ENCODE data around the gene FAM83E.

Gene FAM83E

DNA sequence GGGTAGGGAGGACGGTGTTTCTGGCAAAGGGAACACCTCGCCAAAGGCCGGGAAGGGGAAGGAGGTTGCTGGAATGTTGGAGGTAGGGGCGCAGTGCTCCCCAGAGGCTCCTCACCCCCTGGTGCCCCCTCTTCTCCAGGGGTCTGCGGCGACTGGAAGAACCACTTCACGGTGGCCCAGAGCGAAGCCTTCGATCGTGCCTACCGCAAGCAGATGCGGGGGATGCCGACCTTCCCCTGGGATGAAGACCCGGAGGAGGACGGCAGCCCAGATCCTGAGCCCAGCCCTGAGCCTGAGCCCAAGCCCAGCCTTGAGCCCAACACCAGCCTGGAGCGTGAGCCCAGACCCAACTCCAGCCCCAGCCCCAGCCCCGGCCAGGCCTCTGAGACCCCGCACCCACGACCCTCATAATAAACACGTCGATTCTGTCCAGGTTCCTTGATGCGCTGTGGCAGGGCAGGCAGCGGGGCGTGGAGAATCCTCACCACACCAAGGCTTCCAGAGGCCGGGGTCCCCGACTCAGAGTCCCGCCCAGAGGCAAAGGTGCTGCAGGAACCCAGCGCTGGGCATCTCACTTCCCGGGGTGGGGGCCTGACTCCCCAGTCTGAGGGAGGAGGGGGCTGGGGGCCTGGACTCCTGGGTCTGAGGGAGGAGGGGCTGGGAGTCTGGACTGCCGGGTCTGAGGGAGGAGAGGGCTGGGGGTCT lies 15.7 kb downstream of the FAM83E start:
- TF ChIP-seq HDGF (IDR thresholded peaks at IDR 0.05; ENCODE audit: borderline replicate concordance) (no peak), ARNT (IDR thresholded peaks at IDR 0.05) (no peak)
- ChIA-PET POLR2A (interaction anchor here (1.4 kb wide), 1 partner anchor 20 kb away, joined by 4 read pairs; the partner anchor contains the start of genes RPL18 and SPHK2), CTCF (no interaction called here)
- no peak for DNase-seq (ENCODE audit: extremely low spot score)

DNA sequence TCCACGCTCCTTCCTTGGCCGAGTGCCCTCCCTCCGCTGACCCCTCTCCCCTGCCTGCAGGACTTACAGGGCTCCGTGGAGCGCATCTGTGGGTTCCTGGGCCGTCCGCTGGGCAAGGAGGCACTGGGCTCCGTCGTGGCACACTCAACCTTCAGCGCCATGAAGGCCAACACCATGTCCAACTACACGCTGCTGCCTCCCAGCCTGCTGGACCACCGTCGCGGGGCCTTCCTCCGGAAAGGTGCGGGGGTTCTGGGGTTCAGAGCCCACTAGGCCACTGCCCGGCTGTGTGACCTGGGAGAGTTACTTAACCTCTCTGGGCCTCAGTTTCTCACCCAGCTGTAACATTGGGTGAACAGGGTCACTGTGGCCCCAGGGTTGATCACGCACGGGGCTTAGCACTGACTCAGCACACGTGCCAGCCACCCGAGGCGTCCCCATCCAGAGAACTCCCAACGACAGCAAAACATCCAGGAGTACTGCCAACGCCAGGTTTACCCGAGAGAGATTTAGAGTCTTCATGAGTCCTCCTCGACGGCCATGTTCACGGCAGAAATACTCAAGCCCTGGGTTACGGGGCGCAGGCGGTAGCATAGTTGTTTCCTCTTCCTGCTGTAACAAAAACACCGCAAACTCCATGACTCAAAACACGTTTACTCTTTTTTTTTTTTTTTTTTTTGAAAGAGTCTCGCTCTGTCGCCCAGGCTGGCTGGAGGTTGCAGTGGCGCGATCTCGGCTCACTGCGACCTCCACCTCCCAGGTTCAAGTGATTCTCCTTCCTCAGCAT lies 18.0 kb downstream of the FAM83E start:
- ChIA-PET POLR2A (no interaction called here), CTCF (no interaction called here)
- no peak for DNase-seq (ENCODE audit: extremely low spot score)
- TF ChIP-seq SUZ12 (IDR thresholded peaks at IDR 0.05) (no peak), ELF4 (IDR thresholded peaks at IDR 0.05) (no peak), SP1 (IDR thresholded peaks at IDR 0.05) (no peak)

- POLR2A ChIA-PET, result no interaction called here
- TF ChIP-seq FOXK2 (IDR thresholded peaks at IDR 0.05) (no peak), LEF1 (IDR thresholded peaks at IDR 0.05; ENCODE audit: borderline replicate concordance) (no peak), FOXM1 (IDR thresholded peaks at IDR 0.05; ENCODE audit: borderline replicate concordance) (no peak), TARDBP (IDR thresholded peaks at IDR 0.05) (no peak), ZNF384 (IDR thresholded peaks at IDR 0.05) (no peak), FOXA1 (IDR thresholded peaks at IDR 0.05) (no peak), L3MBTL2 (conservative IDR thresholded peaks at IDR 0.05) (no peak), PKNOX1 (IDR thresholded peaks at IDR 0.05) (no peak), ARNT (IDR thresholded peaks at IDR 0.05) (no peak), CTBP1 (IDR thresholded peaks at IDR 0.05; ENCODE audit: borderline replicate concordance) (no peak), NFRKB (IDR thresholded peaks at IDR 0.05) (no peak), ELF4 (IDR thresholded peaks at IDR 0.05) (no peak), HDGF (IDR thresholded peaks at IDR 0.05; ENCODE audit: borderline replicate concordance) (no peak), BHLHE40 (IDR thresholded peaks at IDR 0.05; ENCODE audit: borderline replicate concordance) (no peak), SP1 (IDR thresholded peaks at IDR 0.05) (no peak), SUZ12 (IDR thresholded peaks at IDR 0.05) (no peak)
- no peak for DNase-seq (ENCODE audit: extremely low spot score)
- CTCF ChIA-PET, result no interaction called here
Measured at GRCh38 chr19:48596237-48596636, 18.6 kb downstream of the FAM83E start.

GRCh38 chr19:48595833-48596232 lies 19.0 kb downstream of the FAM83E start:
- TF ChIP-seq LEF1 (IDR thresholded peaks at IDR 0.05; ENCODE audit: borderline replicate concordance) (no peak), NFRKB (IDR thresholded peaks at IDR 0.05) (no peak), PKNOX1 (IDR thresholded peaks at IDR 0.05) (no peak)
- DNase-seq (ENCODE audit: extremely low spot score), result no peak
- POLR2A ChIA-PET, result interaction anchor here (1.1 kb wide), 1 partner anchor 23 kb away, joined by 3 read pairs; the partner anchor contains the start of genes RPL18 and SPHK2
- CTCF ChIA-PET, result no interaction called here

DNA sequence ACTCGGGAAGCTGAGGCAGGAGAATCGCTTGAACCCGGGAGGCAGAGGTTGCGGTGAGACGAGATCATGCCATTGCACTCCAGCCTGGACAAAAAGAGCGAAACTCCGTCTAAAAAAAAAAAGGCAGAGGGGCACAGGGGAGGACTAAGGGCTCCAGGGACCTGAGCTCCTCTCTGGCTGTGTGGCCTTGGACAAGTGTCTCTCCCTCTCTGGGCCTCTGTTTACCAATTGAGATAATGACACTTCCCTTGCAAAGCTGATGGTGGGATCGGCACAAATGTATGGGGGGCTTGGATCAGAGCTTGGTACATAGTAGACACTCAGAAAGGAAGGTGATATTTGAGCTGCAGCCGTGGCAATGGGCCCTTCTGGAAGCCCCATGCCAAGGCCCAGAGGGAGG lies 19.7 kb downstream of the FAM83E start:
- no peak for DNase-seq (ENCODE audit: extremely low spot score)
- POLR2A ChIA-PET, result interaction anchor here (1.1 kb wide), 1 partner anchor 24 kb away, joined by 3 read pairs; the partner anchor contains the start of genes RPL18 and SPHK2
- CTCF ChIA-PET, result no interaction called here
- TF ChIP-seq FOXK2 (IDR thresholded peaks at IDR 0.05), result no peak
- no peak for TF ChIP-seq HDGF (IDR thresholded peaks at IDR 0.05; ENCODE audit: borderline replicate concordance)
- no peak for TF ChIP-seq BHLHE40 (IDR thresholded peaks at IDR 0.05; ENCODE audit: borderline replicate concordance)
- TF ChIP-seq NFRKB (IDR thresholded peaks at IDR 0.05), result no peak
- TF ChIP-seq FOXM1 (IDR thresholded peaks at IDR 0.05; ENCODE audit: borderline replicate concordance), result no peak
- no peak for TF ChIP-seq L3MBTL2 (conservative IDR thresholded peaks at IDR 0.05)
- TF ChIP-seq ELF4 (IDR thresholded peaks at IDR 0.05), result no peak
- no peak for TF ChIP-seq PKNOX1 (IDR thresholded peaks at IDR 0.05)
- TF ChIP-seq FOXA1 (IDR thresholded peaks at IDR 0.05), result no peak
- TF ChIP-seq ZNF384 (IDR thresholded peaks at IDR 0.05), result no peak
- no peak for TF ChIP-seq SP1 (IDR thresholded peaks at IDR 0.05)
- TF ChIP-seq LEF1 (IDR thresholded peaks at IDR 0.05; ENCODE audit: borderline replicate concordance), result no peak
- no peak for TF ChIP-seq TARDBP (IDR thresholded peaks at IDR 0.05)
- no peak for TF ChIP-seq SUZ12 (IDR thresholded peaks at IDR 0.05)

DNA sequence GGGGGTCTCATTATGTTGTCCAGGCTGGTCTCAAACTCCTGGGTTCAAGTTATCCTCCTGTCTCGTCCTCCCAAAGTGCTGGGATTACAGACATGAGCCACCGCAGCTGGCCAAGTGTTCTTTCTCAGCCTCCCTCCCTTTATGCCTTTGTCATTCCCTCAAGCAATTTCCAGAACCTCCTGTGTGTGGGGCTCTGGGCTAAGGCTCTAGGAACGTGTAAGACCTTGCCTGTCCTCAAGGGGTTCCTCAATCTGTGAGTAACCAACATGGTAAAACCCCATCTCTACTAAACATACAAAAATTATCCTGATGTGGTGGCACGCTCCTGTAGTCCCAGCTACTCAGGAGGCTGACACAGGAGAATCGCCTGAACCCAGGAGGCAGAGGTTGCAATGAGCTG lies 23.9 kb downstream of the FAM83E start:
- ChIA-PET CTCF (interaction anchor here (0.7 to 1.1 kb wide), 2 partner anchors 16 to 27 kb away, joined by 3 to 4 read pairs; partner anchors contain the start of gene SPACA4), POLR2A (interaction anchor here (1.0 kb wide), 1 partner anchor 28 kb away, joined by 3 read pairs; the partner anchor contains the start of genes RPL18 and SPHK2)
- no peak for DNase-seq (ENCODE audit: extremely low spot score)
- TF ChIP-seq NFRKB (IDR thresholded peaks at IDR 0.05) (no peak), CTBP1 (IDR thresholded peaks at IDR 0.05; ENCODE audit: borderline replicate concordance) (no peak), TARDBP (IDR thresholded peaks at IDR 0.05) (no peak), SP1 (IDR thresholded peaks at IDR 0.05) (no peak), HDGF (IDR thresholded peaks at IDR 0.05; ENCODE audit: borderline replicate concordance) (no peak), FOXA1 (IDR thresholded peaks at IDR 0.05) (no peak), ELF4 (IDR thresholded peaks at IDR 0.05) (no peak), ARNT (IDR thresholded peaks at IDR 0.05) (no peak), LEF1 (IDR thresholded peaks at IDR 0.05; ENCODE audit: borderline replicate concordance) (no peak), L3MBTL2 (conservative IDR thresholded peaks at IDR 0.05) (no peak), FOXM1 (IDR thresholded peaks at IDR 0.05; ENCODE audit: borderline replicate concordance) (no peak), FOXK2 (IDR thresholded peaks at IDR 0.05) (no peak), BHLHE40 (IDR thresholded peaks at IDR 0.05; ENCODE audit: borderline replicate concordance) (no peak), SUZ12 (IDR thresholded peaks at IDR 0.05) (no peak)
